GM19193 (cell line): ENCODE measurements around the gene ITGAV.

Source experiments
- POLR2A ChIP-seq: IDR thresholded peaks from 4 replicates; pipeline ENCODE4 v1.6.1; 2011; ENCODE audit not compliant: insufficient read depth, insufficient read length; ENCODE audit errors: extremely low read depth

ITGAV gene

GRCh38 chr2:186589612-186590349, at the start of gene ITGAV:
Gene ITGAV, plus strand, starts transcription at chr2:186590056. Its CDS starts 283 bp downstream, at chr2:186590339.
- peak; percentile 95 for TF ChIP-seq POLR2A

GRCh38 chr2:186540941-186541340, 48.9 kb upstream of the ITGAV start:
- no peak for TF ChIP-seq POLR2A

- no peak for TF ChIP-seq POLR2A
Observed at GRCh38 chr2:186542002-186542401, 47.9 kb upstream of the ITGAV start.

GRCh38 chr2:186543561-186544131, 46.2 kb upstream of the ITGAV start:
- no peak for TF ChIP-seq POLR2A

- TF ChIP-seq POLR2A, result no peak
Observed at GRCh38 chr2:186544255-186544675, 45.6 kb upstream of the ITGAV start.

- TF ChIP-seq POLR2A, result no peak
Observed at GRCh38 chr2:186546846-186547245, 43.0 kb upstream of the ITGAV start.

GRCh38 chr2:186551323-186552050, 38.4 kb upstream of the ITGAV start:
- TF ChIP-seq POLR2A, result no peak

- TF ChIP-seq POLR2A, result no peak
Observed at GRCh38 chr2:186554429-186554828, 35.4 kb upstream of the ITGAV start.

- TF ChIP-seq POLR2A, result no peak
Observed at GRCh38 chr2:186554850-186555671, 34.8 kb upstream of the ITGAV start.

GRCh38 chr2:186558512-186559276, 31.2 kb upstream of the ITGAV start:
- TF ChIP-seq POLR2A, result no peak

- TF ChIP-seq POLR2A, result no peak
Observed at GRCh38 chr2:186559370-186559769, 30.5 kb upstream of the ITGAV start.

- no peak for TF ChIP-seq POLR2A
Observed at GRCh38 chr2:186559848-186560247, 30.0 kb upstream of the ITGAV start.

- TF ChIP-seq POLR2A, result no peak
Observed at GRCh38 chr2:186560254-186560653, 29.6 kb upstream of the ITGAV start.

GRCh38 chr2:186561467-186562208, 28.2 kb upstream of the ITGAV start:
- no peak for TF ChIP-seq POLR2A

GRCh38 chr2:186562209-186562578, 27.7 kb upstream of the ITGAV start:
- TF ChIP-seq POLR2A, result no peak
